Heart right ventricle (tissue), 16 donors: Measurements from ENCODE around the gene SPACA7. TPM values are rescaled to one million over a fixed set of nuclear protein-coding genes. Genes with fewer than 3 reads are reported as not detected.
"Not testable (repeated sequence)": the region's sequence is repeated elsewhere in the genome, so short reads cannot be mapped to it uniquely, and the experiment has no call there.

Experiments used
- ATAC-seq, 8 donors: fragments of 200-7000 bp; cut with Tn5 transposase; one replicate each; pipeline ENCODE4 v1.9.1; 2020; ENCODE audit warnings: mild to moderate bottlenecking in 8 of 8, moderate library complexity in 8 of 8, moderate number of reproducible peaks in 1 of 8
- DNase-seq, 2 donors: peaks; one replicate each; pipeline ENCODE4 v3.0.0-alpha.2; 2020
- H3K27ac ChIP-seq, 10 donors: fragments of 200-600 bp; sonication (generic) in 2 of 10; one replicate each; pipeline versions ENCODE4 v1.5.0 to v1.8.0; 2020 to 2022; ENCODE audit warnings: mild to moderate bottlenecking in 3 of 10
- H3K27me3 ChIP-seq, 7 donors: fragments of 200-600 bp; one replicate each; pipeline ENCODE4 v1.8.0; 2021 to 2022; ENCODE audit warnings: mild to moderate bottlenecking in 2 of 7
- H3K36me3 ChIP-seq, 9 donors: fragments of 200-600 bp; sonication (generic) in 1 of 9; one replicate each; pipeline versions ENCODE4 v1.5.0 to v1.8.0; 2020 to 2022; ENCODE audit warnings: mild to moderate bottlenecking in 2 of 9
- H3K4me1 ChIP-seq, 9 donors: fragments of 200-600 bp; sonication (generic) in 1 of 9; one replicate each; pipeline versions ENCODE4 v1.5.0 to v1.8.0; 2020 to 2022; ENCODE audit warnings: mild to moderate bottlenecking in 4 of 9
- H3K4me3 ChIP-seq, 10 donors: fragments of 200-600 bp; sonication (generic) in 2 of 10; one replicate each; pipeline versions ENCODE4 v1.5.0 to v1.8.0; 2020 to 2022; ENCODE audit warnings: mild to moderate bottlenecking in 7 of 10, moderate library complexity in 2 of 10
- H3K9me3 ChIP-seq, 11 donors: fragments of 200-600 bp in 10 of 11; sonication (generic) in 2 of 11; one replicate each; pipeline versions ENCODE4 v1.5.0 to v1.8.0; 2013 to 2022; ENCODE audit warnings: mild to moderate bottlenecking in 2 of 11, control low read depth in 1 of 11, moderate library complexity in 1 of 11
- CTCF ChIP-seq, 9 donors: fragments of 200-600 bp; sonication (generic) in 2 of 9; IDR thresholded peaks; one replicate each; pipeline versions ENCODE4 v1.5.0 to v1.8.0; 2021 to 2022; ENCODE audit warnings: antibody characterized with exemption in 9 of 9, mild to moderate bottlenecking in 5 of 9, moderate library complexity in 1 of 9
- WGBS, 2 donors: extraction: QIAGEN DNeasy Blood & Tissue Kit; methylation state at CpG; one replicate each; pipeline ENCODE4 v1.1.7; 2013; ENCODE audit warnings: inconsistent platforms in 1 of 2; 5-methylcytosine and 5-hydroxymethylcytosine counted together
- intact Hi-C, 10 donors: fragments of 100-400 bp; cut with DNase I; formaldehyde crosslinking; loops; one replicate each; pipeline versions ENCODE4 v1.11.1 to v1.14.2; 2022
- polyA plus RNA-seq, 2 donors: library from polyadenylated mRNA; stranded (reverse); fragments of 200-250 nt; gene quantifications; one replicate each; pipeline ENCODE4 v1.2.3, GENCODE V29; 2013
- total RNA-seq, 10 donors: library from RNA; stranded (reverse); fragmentation: NEBNext Ultra II Directional in 3 of 10; extraction: Animal tissue kit (Norgen Biotek cat#: 25700) in 3 of 10; gene quantifications; one replicate each; pipeline versions ENCODE4 v1.2.1 to v1.2.4, GENCODE V29; 2021 to 2023
- donor health status: Arrhythmogenic right ventricular cardiomyopathy.
- donor health status: ischemic (EF 13 %, LVEDD 7.1; RV severe dilation, severe dysfunction).
- donor health status: healthy with polysubstance abuse.
- donor health status: DM: no; HTN: yes; CAD: no.
- donor health status: DM: no; HTN: no; CAD: no.
- donor health status: ischemic (EF 25% LVEDD 6.9; RV normal size, moderate dysfunction).
- donor health status: ischemic (EF 25% LVEDD 5.7; RV mildly dilated, moderate dysfunction).
- donor health status: healthy.
- donor health status: DM: yes; HTN: yes; CAD: no.
- donor health status: Ischemic cardiomyopathy.
- donor health status: ischemic (EF 35%, LVEDD 5.7; RV mildly dilated, moderate dysfunction).
- donor health status: nonischemic (EF 11% LVEDD 7.7; RV severe dilation, severe dysfunction).
- donor health status: DM: yes; HTN: yes; CAD: no.
- donor health status: PGD.
- donor health status: ischemic (EF 29% LVEDD 5.4; RV normal size, mild dysfunction).
- donor health status: nonischemic (EF 23%, LVEDD 6.1; RV moderate dilation, normal function).

Gene SPACA7
- total and polyA plus RNA-seq, 12 donors, result not detected

GRCh38 chr13:112397108-112397507 lies 21.0 kb downstream of the SPACA7 start:
- ATAC-seq, result no peak
- 80 to 87% methylated on average over 9 of the region's 9 CpGs for WGBS, 2 donors
- H3K4me1 ChIP-seq, result no peaks in the 10 kb centered on the region
- H3K36me3 ChIP-seq, result no peaks in the 10 kb centered on the region
- H3K27ac ChIP-seq, result no peak overlapping the region
- intact Hi-C loops, result no loop called here
- DNase-seq, result no peak
- no peak for TF ChIP-seq CTCF (IDR thresholded peaks at IDR 0.05)
- H3K4me3 ChIP-seq, result no peak overlapping the region
- H3K9me3 ChIP-seq, result no peaks in the 10 kb centered on the region
- peaks cover 0 to 13% (median 0%) of the 10 kb centered on the region in 7 donors for H3K27me3 ChIP-seq

GRCh38 chr13:112398347-112398746 lies 22.2 kb downstream of the SPACA7 start:
- ATAC-seq, H3K36me3 ChIP-seq, H3K27ac ChIP-seq, DNase-seq, intact Hi-C loops, H3K4me1 ChIP-seq, H3K4me3 ChIP-seq, H3K9me3 ChIP-seq: not testable (repeated sequence)
- WGBS, 2 donors, result 69 to 78% methylated on average over 4 to 6 of the region's 6 CpGs
- peaks cover 0 to 16% (median 0%) of the 10 kb centered on the region in 7 donors for H3K27me3 ChIP-seq

DNA sequence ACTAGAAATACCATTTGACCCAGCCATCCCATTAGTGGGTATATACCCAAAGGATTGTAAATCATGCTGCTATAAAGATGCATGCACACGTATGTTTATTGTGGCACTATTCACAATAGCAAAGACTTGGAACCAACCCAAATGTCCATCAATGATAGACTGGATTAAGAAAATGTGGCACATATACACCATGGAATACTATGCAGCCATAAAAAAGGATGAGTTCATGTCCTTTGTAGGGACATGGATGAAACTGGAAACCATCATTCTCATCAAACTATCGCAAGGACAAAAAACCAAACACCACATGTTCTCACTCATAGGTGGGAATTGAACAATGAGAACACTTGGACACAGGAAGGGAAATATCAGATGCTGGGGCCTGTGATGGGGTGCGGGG lies 33.7 kb downstream of the SPACA7 start:
- H3K27ac ChIP-seq, H3K4me3 ChIP-seq, H3K4me1 ChIP-seq, ATAC-seq, DNase-seq, H3K27me3 ChIP-seq, intact Hi-C loops, H3K36me3 ChIP-seq: not testable (repeated sequence)
- peaks cover 0 to 48% (median 17%) of the 10 kb centered on the region in 11 donors for H3K9me3 ChIP-seq
- WGBS, 2 donors, result 72 to 83% methylated on average over 3 of the region's 3 CpGs

DNA sequence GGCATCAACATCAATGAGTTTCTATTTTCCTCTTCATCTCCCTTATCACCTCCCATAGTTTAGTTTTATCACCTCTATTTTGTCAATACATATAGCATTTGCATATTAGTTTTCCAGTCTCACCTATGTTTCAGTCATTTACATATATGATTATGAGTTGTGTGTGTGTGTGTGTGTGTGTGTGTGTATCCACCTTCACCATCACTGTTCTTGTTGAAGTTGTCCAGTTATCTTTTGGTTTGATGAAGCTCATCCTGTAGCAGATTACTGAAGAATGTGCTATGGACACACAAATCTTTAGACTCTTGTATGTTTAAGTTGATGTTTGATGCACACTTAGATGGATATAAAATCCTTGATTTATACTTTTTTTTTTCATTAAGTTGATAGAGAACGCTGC lies 40.5 kb downstream of the SPACA7 start:
- Histone ChIP-seq H3K27ac (no peak overlapping the region), H3K36me3 (no peaks in the 10 kb centered on the region), H3K4me1 (no peaks in the 10 kb centered on the region), H3K4me3 (no peak overlapping the region), H3K27me3 (peaks cover 0 to 5% (median 0%) of the 10 kb centered on the region in 7 donors), H3K9me3 (peaks cover 0 to 97% (median 42%) of the 10 kb centered on the region in 11 donors)
- intact Hi-C loops, result no loop called here
- TF ChIP-seq CTCF (IDR thresholded peaks at IDR 0.05), result no peak
- ATAC-seq (no peak), DNase-seq (no peak)
- 59 to 71% methylated on average over 1 of the region's 1 CpG for WGBS, 2 donors

GRCh38 chr13:112417079-112417478 lies 40.9 kb downstream of the SPACA7 start:
- Histone ChIP-seq H3K27ac (no peak overlapping the region), H3K4me1 (no peaks in the 10 kb centered on the region), H3K27me3 (peaks cover 0 to 5% (median 0%) of the 10 kb centered on the region in 7 donors), H3K36me3 (no peaks in the 10 kb centered on the region), H3K9me3 (peaks cover 0 to 97% (median 41%) of the 10 kb centered on the region in 11 donors), H3K4me3 (no peak overlapping the region)
- no peak for TF ChIP-seq CTCF (IDR thresholded peaks at IDR 0.05)
- ATAC-seq, result no peak
- no peak for DNase-seq
- intact Hi-C loops, result no loop called here
